NB4 (cell line): ENCODE results near the gene MTOR.
"Not testable (repeated sequence)": the region's sequence is repeated elsewhere in the genome, so short reads cannot be mapped to it uniquely, and the experiment has no call there.

Experiments used
- DNase-seq: peaks from one replicate; pipeline ENCODE4 v3.0.0; 2010; ENCODE audit warnings: low read depth
- H3K4me3 ChIP-seq: one replicate; pipeline ENCODE4 v1.5.1; 2011; ENCODE audit warnings: mild to moderate bottlenecking, low read depth, low read length, moderate library complexity
- MYC ChIP-seq: IDR thresholded peaks from 2 replicates; pipeline ENCODE4 v1.6.1; 2011; ENCODE audit warnings: low read depth, low read length
- POLR2A ChIP-seq: IDR thresholded peaks from 2 replicates; pipeline ENCODE4 v1.6.1; 2011; ENCODE audit warnings: mild to moderate bottlenecking; ENCODE audit not compliant: insufficient read length; ENCODE audit errors: extremely low read depth
- TF ChIP-seq, protein P1 (sequence below): IDR thresholded peaks from one replicate; pipeline ENCODE4 v1.5.1; 2012; ENCODE audit warnings: low read depth, low read length
- TF ChIP-seq, protein P2 (sequence below): IDR thresholded peaks from 2 replicates; pipeline ENCODE4 v1.6.1; 2011; ENCODE audit warnings: low read depth, low read length

Gene MTOR

DNA sequence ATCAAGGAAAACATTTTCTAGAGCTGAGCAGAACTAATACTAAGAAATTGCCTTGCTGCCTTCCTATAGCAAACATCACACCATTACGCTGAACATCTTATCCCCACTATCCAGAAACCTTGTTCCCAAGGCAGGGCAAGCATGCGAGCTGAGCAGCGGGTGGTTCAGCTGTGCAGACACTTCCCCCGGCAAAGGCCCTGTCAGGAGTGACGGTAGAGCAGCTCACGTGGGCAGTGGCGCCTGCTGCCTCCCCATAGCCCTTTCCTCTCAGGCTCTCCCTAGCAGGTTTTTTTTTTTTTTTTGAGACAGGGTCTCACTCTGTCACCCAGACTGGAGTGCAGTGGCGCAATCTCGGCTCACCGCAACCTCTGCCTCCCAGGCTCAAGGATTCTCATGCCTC lies 86.9 kb downstream of the MTOR start:
- H3K4me3 ChIP-seq = no peak overlapping the region
- DNase-seq = no peak
- no peak for TF ChIP-seq POLR2A
- TF ChIP-seq MYC = no peak
- TF ChIP-seq, protein P1, sequence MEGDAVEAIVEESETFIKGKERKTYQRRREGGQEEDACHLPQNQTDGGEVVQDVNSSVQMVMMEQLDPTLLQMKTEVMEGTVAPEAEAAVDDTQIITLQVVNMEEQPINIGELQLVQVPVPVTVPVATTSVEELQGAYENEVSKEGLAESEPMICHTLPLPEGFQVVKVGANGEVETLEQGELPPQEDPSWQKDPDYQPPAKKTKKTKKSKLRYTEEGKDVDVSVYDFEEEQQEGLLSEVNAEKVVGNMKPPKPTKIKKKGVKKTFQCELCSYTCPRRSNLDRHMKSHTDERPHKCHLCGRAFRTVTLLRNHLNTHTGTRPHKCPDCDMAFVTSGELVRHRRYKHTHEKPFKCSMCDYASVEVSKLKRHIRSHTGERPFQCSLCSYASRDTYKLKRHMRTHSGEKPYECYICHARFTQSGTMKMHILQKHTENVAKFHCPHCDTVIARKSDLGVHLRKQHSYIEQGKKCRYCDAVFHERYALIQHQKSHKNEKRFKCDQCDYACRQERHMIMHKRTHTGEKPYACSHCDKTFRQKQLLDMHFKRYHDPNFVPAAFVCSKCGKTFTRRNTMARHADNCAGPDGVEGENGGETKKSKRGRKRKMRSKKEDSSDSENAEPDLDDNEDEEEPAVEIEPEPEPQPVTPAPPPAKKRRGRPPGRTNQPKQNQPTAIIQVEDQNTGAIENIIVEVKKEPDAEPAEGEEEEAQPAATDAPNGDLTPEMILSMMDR = no peak
- TF ChIP-seq, protein P2, sequence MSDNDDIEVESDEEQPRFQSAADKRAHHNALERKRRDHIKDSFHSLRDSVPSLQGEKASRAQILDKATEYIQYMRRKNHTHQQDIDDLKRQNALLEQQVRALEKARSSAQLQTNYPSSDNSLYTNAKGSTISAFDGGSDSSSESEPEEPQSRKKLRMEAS = no peak

DNA sequence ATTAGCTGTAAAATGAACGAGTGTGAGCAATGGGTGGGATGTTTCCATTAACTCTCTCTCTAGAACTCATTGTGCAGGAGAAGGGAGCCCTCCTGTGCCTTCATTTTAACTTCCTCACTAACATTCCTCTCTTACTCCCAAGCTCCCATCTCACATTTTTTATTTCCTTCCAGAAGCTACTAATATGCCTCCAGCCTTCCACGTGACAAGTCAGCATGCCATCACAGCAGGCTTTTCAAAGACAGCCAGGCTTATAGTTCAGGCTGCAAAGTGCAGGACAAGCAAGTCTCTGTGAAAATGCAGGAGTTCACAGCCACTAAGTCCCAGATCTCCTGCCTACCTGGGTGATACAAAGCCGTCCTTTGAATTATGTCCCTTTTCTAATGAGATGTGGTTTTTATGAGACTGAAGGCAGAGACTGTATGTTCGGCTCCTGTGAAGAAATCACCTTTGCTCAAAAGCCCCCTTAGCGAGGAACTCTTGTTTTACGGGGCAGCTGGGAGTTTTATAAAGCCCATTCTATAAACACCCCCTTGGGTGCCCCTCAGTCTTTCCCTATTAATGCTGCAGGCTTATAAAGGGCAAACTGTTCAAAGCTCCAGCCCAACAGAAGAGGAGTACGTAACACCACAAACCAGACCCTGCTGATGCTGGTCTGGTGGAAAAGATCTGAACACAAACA lies 87.9 kb downstream of the MTOR start:
- no peak overlapping the region for H3K4me3 ChIP-seq
- no peak for DNase-seq
- TF ChIP-seq MYC (no peak), POLR2A (no peak)
- TF ChIP-seq, protein P2 = no peak
- TF ChIP-seq, protein P1 = no peak

DNA sequence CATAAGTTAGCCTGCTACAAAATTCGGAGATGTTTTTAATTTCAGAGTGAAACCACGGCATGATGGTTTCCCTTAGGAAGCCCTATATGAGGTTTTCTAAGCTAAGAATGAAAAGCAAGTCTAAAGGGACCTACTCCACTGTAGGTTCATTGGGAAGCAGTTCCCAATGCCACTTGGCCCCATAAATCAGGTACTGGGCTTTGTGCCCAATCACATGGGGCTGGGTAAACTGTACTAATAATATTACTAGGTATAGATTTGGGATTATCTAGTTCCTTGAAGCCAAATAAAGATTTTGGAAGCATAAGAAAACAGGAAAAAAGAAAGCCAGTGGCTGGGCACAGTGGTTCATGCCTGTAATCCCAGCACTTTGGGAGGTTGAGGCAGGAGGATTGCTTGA lies 92.2 kb downstream of the MTOR start:
- TF ChIP-seq, protein P2 = no peak
- TF ChIP-seq, protein P1 = no peak
- TF ChIP-seq MYC = no peak
- no peak for TF ChIP-seq POLR2A
- H3K4me3 ChIP-seq = no peak overlapping the region
- no peak for DNase-seq

DNA sequence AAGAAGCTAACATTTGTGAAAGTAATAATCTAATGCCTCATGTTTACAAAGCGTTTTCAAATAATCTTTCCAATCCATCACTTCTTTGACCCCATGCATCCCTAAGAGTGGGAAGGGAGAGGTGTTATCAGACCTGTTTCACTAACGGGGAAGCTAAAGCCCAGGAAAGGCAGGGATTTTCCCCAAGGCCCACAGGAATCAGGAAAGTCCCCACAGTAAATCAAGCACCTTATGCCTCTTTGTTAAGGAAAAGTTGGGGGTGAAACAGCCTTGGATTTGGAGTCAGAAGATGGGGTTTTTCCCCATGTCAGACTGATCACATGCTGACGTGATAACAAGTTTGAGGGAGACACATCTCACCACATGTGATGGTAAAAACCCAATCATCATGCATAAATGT lies 93.1 kb downstream of the MTOR start:
- no peak overlapping the region for H3K4me3 ChIP-seq
- TF ChIP-seq MYC = no peak
- TF ChIP-seq POLR2A = no peak
- TF ChIP-seq, protein P1 = no peak
- TF ChIP-seq, protein P2 = no peak
- DNase-seq = no peak

DNA sequence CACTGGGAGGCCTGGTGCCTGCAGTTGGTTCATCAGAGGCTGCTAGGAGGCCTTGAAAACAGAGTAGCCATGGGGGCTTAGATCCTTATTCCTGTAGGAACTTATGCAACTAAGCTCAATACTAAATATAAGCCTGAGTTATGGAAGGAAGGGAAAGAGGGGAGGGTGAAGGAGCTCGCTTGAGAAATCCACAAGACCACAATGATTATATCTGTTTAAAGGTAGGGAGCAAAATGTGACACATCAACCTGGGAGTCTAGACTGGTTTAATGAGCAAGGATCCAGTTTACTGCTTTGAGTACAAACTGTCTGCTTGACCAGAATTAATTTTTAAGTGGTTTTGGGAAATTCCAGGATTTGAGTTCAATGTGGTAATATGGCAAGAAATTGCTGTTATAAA lies 93.6 kb downstream of the MTOR start:
- H3K4me3 ChIP-seq = no peak overlapping the region
- DNase-seq = no peak
- TF ChIP-seq, protein P1 = no peak
- no peak for TF ChIP-seq POLR2A
- TF ChIP-seq, protein P2 = no peak
- no peak for TF ChIP-seq MYC

DNA sequence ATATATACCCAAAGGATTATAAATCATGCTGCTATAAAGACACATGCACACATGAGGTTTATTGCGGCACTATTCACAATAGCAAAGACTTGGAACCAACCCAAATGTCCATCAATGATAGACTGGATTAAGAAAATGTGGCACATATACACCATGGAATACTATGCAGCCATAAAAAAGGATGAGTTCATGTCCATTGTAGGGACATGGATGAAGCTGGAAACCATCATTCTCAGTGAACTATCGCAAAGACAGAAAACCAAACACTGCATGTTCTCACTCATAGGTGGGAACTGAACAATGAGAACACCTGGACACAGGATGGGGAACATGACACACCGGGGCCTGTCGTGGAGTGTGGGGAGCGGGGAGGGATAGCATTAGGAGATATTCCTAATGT lies 95.6 kb downstream of the MTOR start:
- not testable (repeated sequence) for DNase-seq, H3K4me3 ChIP-seq

DNA sequence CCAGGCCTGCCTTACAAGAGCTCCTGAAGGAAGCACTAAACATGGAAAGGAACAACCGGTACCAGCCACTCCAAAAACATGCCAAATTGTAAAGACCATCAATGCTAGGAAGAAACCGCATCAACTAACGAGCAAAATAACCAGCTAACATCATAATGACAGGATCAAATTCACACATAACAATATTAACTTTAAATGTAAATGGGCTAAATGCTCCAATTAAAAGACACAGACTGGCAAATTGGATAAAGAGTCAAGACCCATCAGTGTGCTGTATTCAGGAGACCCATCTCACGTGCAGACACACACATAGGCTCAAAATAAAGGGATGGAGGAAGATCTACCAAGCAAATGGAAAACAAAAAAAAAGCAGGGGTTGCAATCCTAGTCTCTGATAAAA lies 99.6 kb downstream of the MTOR start:
- not testable (repeated sequence) for DNase-seq, H3K4me3 ChIP-seq
